Right atrium auricular region (tissue), 2 donors: ENCODE results near the gene CNTRL. TPM values are rescaled to one million over a fixed set of nuclear protein-coding genes. Genes with fewer than 3 reads are reported as not detected.
"Not testable (repeated sequence)": the region's sequence is repeated elsewhere in the genome, so short reads cannot be mapped to it uniquely, and the experiment has no call there.

Experiments used
- DNase-seq: peaks from one replicate; pipeline ENCODE4 v3.0.0-alpha.2; 2019; ENCODE audit warnings: low spot score
- H3K27ac ChIP-seq, 2 donors: fragments of 200-600 bp; sonication (generic); 1 replicate in 1 of 2; 2 replicates in 1 of 2; pipeline ENCODE4 v1.5.1; 2016 to 2019
- H3K27me3 ChIP-seq, 2 donors: fragments of 200-600 bp; sonication (generic); one replicate each; pipeline versions ENCODE4 v1.5.1 to v1.6.0; 2017 to 2019
- H3K36me3 ChIP-seq: fragments of 200-600 bp; sonication (generic); one replicate; pipeline ENCODE4 v1.5.1; 2016
- H3K4me1 ChIP-seq, 2 donors: fragments of 200-600 bp; sonication (generic); one replicate each; pipeline versions ENCODE4 v1.5.1 to v1.6.0; 2017 to 2019
- H3K4me3 ChIP-seq, 2 donors: fragments of 200-600 bp; sonication (generic); 1 replicate in 1 of 2; 2 replicates in 1 of 2; pipeline ENCODE4 v1.5.1; 2017 to 2019; ENCODE audit warnings: mild to moderate bottlenecking in 1 of 2, moderate library complexity in 1 of 2
- H3K9me3 ChIP-seq, 2 donors: fragments of 200-600 bp; sonication (generic); one replicate each; pipeline ENCODE4 v1.5.1; 2019
- CTCF ChIP-seq, 2 donors: fragments of 200-600 bp; sonication (generic); IDR thresholded peaks; one replicate each; pipeline ENCODE4 v1.5.1; 2019; ENCODE audit warnings: antibody characterized with exemption in 2 of 2
- total RNA-seq, 2 donors: library from RNA; depleted of rRNA; stranded (reverse); fragments of >200 nt; gene quantifications; one replicate each; pipeline ENCODE4 v1.1.0, GENCODE V29; 2016

CNTRL gene
- total RNA-seq, 2 donors from 2014 or later: 3.3 to 6.0 TPM

- Histone ChIP-seq H3K4me3 (no peak overlapping the region), H3K4me1 (peaks cover 0 to 8% of the 10 kb centered on the region in 2 donors), H3K27ac (no peak overlapping the region), H3K9me3 (no peaks in the 10 kb centered on the region), H3K27me3 (no peaks in the 10 kb centered on the region), H3K36me3 (peaks cover 34% of the 10 kb centered on the region)
- no peak for TF ChIP-seq CTCF (IDR thresholded peaks at IDR 0.05)
- DNase-seq: no peak
Observed at GRCh38 chr9:121173501-121173900, 98.7 kb downstream of the CNTRL start.

GRCh38 chr9:121178676-121179372 is 104.1 kb downstream of the CNTRL start:
- H3K4me1 ChIP-seq: peaks cover 0 to 33% of the 10 kb centered on the region in 2 donors
- H3K27ac ChIP-seq: no peak overlapping the region
- H3K36me3 ChIP-seq: peaks cover 34% of the 10 kb centered on the region
- TF ChIP-seq CTCF (IDR thresholded peaks at IDR 0.05): no peak
- no peaks in the 10 kb centered on the region for H3K27me3 ChIP-seq
- DNase-seq: no peak
- no peaks in the 10 kb centered on the region for H3K9me3 ChIP-seq
- no peak overlapping the region for H3K4me3 ChIP-seq

- peaks cover 0 to 36% of the 10 kb centered on the region in 2 donors for H3K4me1 ChIP-seq
- H3K36me3 ChIP-seq: peaks cover 34% of the 10 kb centered on the region
- not testable (repeated sequence) for H3K9me3 ChIP-seq, H3K27ac ChIP-seq, DNase-seq, H3K27me3 ChIP-seq, H3K4me3 ChIP-seq
Observed at GRCh38 chr9:121179373-121179721, 104.6 kb downstream of the CNTRL start.

- Histone ChIP-seq H3K27me3 (no peaks in the 10 kb centered on the region), H3K9me3 (no peaks in the 10 kb centered on the region), H3K27ac (no peak overlapping the region), H3K4me3 (no peak overlapping the region), H3K36me3 (peaks cover 34% of the 10 kb centered on the region), H3K4me1 (peaks cover 0 to 41% of the 10 kb centered on the region in 2 donors)
- no peak for TF ChIP-seq CTCF (IDR thresholded peaks at IDR 0.05)
- DNase-seq: no peak
Observed at GRCh38 chr9:121179930-121180681, 105.4 kb downstream of the CNTRL start.

- H3K4me1 ChIP-seq: peaks cover 0 to 54% of the 10 kb centered on the region in 2 donors
- H3K36me3 ChIP-seq: peaks cover 34% of the 10 kb centered on the region
- no peak for DNase-seq
- no peaks in the 10 kb centered on the region for H3K27me3 ChIP-seq
- H3K9me3 ChIP-seq: no peaks in the 10 kb centered on the region
- H3K27ac ChIP-seq: no peak overlapping the region
- no peak for TF ChIP-seq CTCF (IDR thresholded peaks at IDR 0.05)
- no peak overlapping the region for H3K4me3 ChIP-seq
Observed at GRCh38 chr9:121182101-121182836, 107.5 kb downstream of the CNTRL start.

- Histone ChIP-seq H3K36me3 (peaks cover 34% of the 10 kb centered on the region), H3K9me3 (no peaks in the 10 kb centered on the region), H3K27ac (no peak overlapping the region), H3K4me3 (no peak overlapping the region), H3K4me1 (peaks cover 0 to 60% of the 10 kb centered on the region in 2 donors), H3K27me3 (no peaks in the 10 kb centered on the region)
- no peak for DNase-seq
- TF ChIP-seq CTCF (IDR thresholded peaks at IDR 0.05): no peak
Observed at GRCh38 chr9:121182989-121183388, 108.2 kb downstream of the CNTRL start.
